ENCODE results near the gene CSGALNACT2. TPM values are rescaled to one million over a fixed set of nuclear protein-coding genes. Genes with fewer than 3 reads are reported as not detected.

Gene CSGALNACT2
- total and polyA plus RNA-seq, 10 of the 15 experiments (the other 5 are each of a cell fraction or from before 2014, with no cell fraction given) = 2.5 to 12.6 (median 8.7) TPM

DNA sequence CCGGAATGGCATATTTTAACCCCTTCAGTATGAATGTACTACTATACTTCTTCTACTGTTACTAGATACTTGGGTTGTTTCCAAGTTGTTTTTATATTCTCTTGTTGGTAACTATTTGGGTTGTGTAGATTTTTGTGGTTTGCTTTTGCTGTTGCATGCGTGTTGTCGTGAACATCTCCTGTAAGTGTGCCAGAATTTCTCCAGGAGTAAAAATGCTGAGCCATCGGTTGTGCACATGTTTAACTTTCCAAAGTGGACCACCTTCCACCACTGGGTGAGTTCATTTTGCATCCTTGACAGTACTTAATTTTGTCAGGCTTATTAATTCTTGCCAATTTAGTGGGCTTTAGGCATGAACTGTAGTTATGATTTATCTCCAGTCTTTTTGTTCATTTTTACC lies 47.9 kb downstream of the CSGALNACT2 start (continued):
- TF ChIP-seq, protein P1, sequence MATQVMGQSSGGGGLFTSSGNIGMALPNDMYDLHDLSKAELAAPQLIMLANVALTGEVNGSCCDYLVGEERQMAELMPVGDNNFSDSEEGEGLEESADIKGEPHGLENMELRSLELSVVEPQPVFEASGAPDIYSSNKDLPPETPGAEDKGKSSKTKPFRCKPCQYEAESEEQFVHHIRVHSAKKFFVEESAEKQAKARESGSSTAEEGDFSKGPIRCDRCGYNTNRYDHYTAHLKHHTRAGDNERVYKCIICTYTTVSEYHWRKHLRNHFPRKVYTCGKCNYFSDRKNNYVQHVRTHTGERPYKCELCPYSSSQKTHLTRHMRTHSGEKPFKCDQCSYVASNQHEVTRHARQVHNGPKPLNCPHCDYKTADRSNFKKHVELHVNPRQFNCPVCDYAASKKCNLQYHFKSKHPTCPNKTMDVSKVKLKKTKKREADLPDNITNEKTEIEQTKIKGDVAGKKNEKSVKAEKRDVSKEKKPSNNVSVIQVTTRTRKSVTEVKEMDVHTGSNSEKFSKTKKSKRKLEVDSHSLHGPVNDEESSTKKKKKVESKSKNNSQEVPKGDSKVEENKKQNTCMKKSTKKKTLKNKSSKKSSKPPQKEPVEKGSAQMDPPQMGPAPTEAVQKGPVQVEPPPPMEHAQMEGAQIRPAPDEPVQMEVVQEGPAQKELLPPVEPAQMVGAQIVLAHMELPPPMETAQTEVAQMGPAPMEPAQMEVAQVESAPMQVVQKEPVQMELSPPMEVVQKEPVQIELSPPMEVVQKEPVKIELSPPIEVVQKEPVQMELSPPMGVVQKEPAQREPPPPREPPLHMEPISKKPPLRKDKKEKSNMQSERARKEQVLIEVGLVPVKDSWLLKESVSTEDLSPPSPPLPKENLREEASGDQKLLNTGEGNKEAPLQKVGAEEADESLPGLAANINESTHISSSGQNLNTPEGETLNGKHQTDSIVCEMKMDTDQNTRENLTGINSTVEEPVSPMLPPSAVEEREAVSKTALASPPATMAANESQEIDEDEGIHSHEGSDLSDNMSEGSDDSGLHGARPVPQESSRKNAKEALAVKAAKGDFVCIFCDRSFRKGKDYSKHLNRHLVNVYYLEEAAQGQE (IDR thresholded peaks at IDR 0.05; ENCODE audit: low read depth, low read length) = no peak
- TF ChIP-seq SMC3 (IDR thresholded peaks at IDR 0.05; ENCODE audit: borderline replicate concordance, low read length) (no peak), SPI1 (IDR thresholded peaks at IDR 0.05; ENCODE audit: borderline replicate concordance, insufficient read depth, low read depth, low read length) (no peak)

DNA sequence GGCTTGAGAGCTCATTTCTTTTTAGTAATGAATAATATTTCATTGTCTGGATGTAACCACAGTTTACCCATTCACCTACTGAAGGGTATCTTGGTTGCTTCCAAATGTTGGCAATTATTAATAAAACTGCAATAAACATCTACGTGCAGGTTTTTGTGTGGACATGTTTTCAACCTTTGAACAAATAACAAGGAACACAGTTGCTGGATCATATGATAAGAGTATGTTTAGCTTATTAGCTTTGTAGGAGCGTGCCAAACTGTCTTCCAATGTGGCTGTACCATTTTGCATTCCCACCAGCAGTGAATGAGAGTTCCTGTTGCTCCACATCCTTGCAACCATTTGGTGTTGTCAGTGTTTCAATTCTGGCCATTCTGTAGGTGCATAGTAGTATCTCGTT lies 49.0 kb downstream of the CSGALNACT2 start:
- intact Hi-C loops (cut with micrococcal nuclease; ENCODE audit: unreplicated experiment) (no loop called here), in situ Hi-C loops (cut with MboI) (no loop called here)
- Histone ChIP-seq H3K27me3 (replicated peaks in 1 of 2; ENCODE audit: control insufficient read depth in 2 of 2, insufficient read depth in 2 of 2, low read length in 1 of 2) (no peaks in the 10 kb centered on the region), H3K79me2 (ENCODE audit: control insufficient read depth, insufficient read depth, low read length) (no peaks in the 10 kb centered on the region), H3K4me3 (no peak overlapping the region), H4K20me1 (ENCODE audit: control insufficient read depth, insufficient read depth) (no peaks in the 10 kb centered on the region), H2AFZ (ENCODE audit: control insufficient read depth, low read depth, low read length) (no peak overlapping the region), H3K27ac (ENCODE audit: control insufficient read depth, insufficient read depth) (no peak overlapping the region), H3K9me3 (replicated peaks; ENCODE audit: control insufficient read depth, insufficient read depth, low read length) (no peaks in the 10 kb centered on the region), H3K4me2 (ENCODE audit: control insufficient read depth, insufficient read depth) (no peak overlapping the region), H3K9ac (ENCODE audit: control insufficient read depth, insufficient read depth, low read length) (no peak overlapping the region), H3K4me1 (ENCODE audit: control insufficient read depth, insufficient read depth, low read length) (no peaks in the 10 kb centered on the region), H3K36me3 (ENCODE audit: control insufficient read depth in 2 of 2, insufficient read depth in 2 of 2, low read length in 1 of 2) (peaks cover 0 to 4% of the 10 kb centered on the region in 2 experiments; a peak in 3 of 4 replicates)
- FAIRE-seq (no peak), ATAC-seq (no peak), DNase-seq (ENCODE audit: low read depth, low spot score) (no peak)
- CTCF ChIA-PET = no interaction called here
- RAD21 ChIA-PET (ENCODE audit: unreplicated experiment) = no interaction called here
- no TSS peak for BruUV-seq (replicated peaks)
- 100% methylated on average over 3 of the region's 3 CpGs for WGBS (ENCODE audit: insufficient coverage, insufficient replicate concordance, low lambda C conversion rate, missing lambda C conversion rate)
- POLR2A ChIA-PET = interaction anchor here (0.6 kb wide), 1 partner anchor 46 kb away, joined by 3 read pairs; no protein-coding TSS in a partner anchor
- TF ChIP-seq RBBP5 (conservative IDR thresholded peaks at IDR 0.05) = no peak
- no peak for TF ChIP-seq GATAD2B (conservative IDR thresholded peaks at IDR 0.05; ENCODE audit: low read depth)
- no peak for TF ChIP-seq CREB1 (IDR thresholded peaks at IDR 0.05; ENCODE audit: low read depth)
- TF ChIP-seq BRCA1 (IDR thresholded peaks at IDR 0.05; ENCODE audit: low read depth, low read length) = no peak
- TF ChIP-seq, protein P2, sequence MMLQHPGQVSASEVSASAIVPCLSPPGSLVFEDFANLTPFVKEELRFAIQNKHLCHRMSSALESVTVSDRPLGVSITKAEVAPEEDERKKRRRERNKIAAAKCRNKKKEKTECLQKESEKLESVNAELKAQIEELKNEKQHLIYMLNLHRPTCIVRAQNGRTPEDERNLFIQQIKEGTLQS (IDR thresholded peaks at IDR 0.05; ENCODE audit: borderline replicate concordance, extremely low read depth, low read depth, low read length) = no peak
- TF ChIP-seq MEF2A (IDR thresholded peaks at IDR 0.05; ENCODE audit: insufficient read depth, low read depth, low read length) = no peak
- no peak for TF ChIP-seq NFIC (IDR thresholded peaks at IDR 0.05; ENCODE audit: low read depth, low read length)
- no peak for TF ChIP-seq DPF2 (IDR thresholded peaks at IDR 0.05)
- SMC1A ChIA-PET (ENCODE audit: uncharacterized antibody, unreplicated experiment) = no interaction called here
